ENCODE measurements around the gene MDM1.

The MDM1 gene

DNA sequence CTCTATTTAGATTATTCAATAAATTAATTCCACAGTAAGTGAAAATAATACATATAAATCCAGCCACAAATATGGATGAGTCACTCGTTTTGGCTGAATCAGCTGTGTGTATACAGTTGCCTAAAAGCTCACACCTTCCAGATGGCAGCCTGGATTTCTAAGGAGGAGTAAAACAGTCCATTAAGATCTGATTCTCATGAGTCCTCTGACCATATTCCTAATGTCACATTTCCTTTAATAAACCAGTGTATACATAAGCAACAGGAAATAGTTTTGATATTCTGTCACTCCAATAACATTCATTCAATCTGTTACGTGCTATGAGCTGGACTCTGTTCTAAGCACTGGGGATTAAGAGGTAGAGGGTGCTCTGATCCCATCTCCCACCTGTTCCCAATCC, 21.8 kb downstream of the MDM1 start:
- TF ChIP-seq, protein P1, sequence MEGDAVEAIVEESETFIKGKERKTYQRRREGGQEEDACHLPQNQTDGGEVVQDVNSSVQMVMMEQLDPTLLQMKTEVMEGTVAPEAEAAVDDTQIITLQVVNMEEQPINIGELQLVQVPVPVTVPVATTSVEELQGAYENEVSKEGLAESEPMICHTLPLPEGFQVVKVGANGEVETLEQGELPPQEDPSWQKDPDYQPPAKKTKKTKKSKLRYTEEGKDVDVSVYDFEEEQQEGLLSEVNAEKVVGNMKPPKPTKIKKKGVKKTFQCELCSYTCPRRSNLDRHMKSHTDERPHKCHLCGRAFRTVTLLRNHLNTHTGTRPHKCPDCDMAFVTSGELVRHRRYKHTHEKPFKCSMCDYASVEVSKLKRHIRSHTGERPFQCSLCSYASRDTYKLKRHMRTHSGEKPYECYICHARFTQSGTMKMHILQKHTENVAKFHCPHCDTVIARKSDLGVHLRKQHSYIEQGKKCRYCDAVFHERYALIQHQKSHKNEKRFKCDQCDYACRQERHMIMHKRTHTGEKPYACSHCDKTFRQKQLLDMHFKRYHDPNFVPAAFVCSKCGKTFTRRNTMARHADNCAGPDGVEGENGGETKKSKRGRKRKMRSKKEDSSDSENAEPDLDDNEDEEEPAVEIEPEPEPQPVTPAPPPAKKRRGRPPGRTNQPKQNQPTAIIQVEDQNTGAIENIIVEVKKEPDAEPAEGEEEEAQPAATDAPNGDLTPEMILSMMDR (IDR thresholded peaks at IDR 0.05): no peak

DNA sequence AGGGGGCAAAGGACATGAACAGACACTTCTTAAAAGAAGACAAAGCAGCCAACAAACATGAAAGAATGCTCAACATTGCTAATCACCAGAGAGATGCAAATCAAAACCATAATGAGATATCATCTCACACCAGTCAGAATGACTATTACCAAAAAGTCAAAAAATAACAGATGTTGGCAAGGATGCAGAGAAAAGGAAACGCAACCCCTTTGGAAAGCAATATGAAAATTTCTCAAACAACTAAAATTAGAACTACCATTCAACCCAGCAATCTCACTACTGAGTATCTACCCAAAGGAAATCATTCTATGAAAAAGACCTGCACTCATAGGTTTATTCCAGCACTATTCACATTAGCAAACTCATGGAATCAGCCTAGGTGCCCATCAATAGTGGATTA, 25.6 kb downstream of the MDM1 start:
- TF ChIP-seq, protein P1 (IDR thresholded peaks at IDR 0.05): no peak

DNA sequence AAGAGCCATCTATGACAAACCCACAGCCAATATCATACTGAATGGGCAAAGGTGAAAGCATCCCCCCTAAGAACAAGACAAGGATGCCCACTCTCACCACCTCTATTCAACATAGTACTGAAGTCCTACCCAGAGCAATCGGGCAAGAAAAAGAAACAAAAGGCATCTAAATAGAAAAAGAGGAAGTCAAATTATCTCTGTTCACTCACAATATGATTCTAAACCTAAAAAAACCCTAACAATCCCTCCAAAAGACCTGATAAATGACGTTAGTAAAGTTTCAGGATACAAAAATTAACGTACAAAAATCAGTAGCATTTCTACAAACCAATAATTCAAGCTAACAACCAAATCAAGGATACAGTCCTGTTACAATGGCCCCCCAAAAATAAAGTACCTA, 26.9 kb downstream of the MDM1 start:
- TF ChIP-seq, protein P1 (IDR thresholded peaks at IDR 0.05): no peak

DNA sequence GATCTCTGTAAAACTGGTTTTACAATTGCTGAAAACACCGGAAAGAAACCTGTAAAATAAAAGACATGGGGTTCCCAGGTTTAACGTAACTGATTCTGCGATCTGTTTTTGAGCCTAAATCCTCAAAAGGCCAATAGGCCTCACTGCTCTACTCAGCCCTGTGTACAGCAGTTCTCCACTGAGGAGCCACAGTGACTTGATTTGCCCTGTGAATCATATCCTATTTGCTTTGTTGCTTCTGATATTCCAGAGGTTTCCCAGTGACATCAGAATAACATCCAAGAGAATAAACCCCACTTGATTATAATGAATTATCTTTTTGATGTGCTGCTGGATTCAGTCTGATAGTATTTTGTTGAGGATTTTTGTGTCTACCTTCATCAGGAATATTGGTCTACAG, 27.5 kb downstream of the MDM1 start:
- TF ChIP-seq, protein P1 (IDR thresholded peaks at IDR 0.05): no peak

DNA sequence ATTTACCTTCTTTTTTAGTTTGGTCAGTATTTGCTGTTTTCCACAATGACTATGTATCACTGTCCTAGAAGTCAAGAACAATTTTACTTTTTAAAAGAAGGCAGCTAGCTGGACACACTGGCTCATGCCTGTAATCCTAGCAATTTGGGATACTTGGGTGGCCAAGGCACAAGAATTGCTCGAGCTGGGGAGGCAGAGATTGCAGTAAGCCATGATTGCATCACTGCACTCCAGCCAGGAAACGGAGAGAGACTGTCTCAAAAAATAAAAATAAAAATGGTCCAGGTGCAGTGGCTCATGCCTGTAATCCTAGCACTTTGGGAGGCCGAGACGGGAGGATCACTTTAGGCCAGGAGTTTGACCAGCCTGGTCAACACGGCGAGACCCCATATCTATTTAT, 28.3 kb downstream of the MDM1 start:
- TF ChIP-seq, protein P1 (IDR thresholded peaks at IDR 0.05): no peak

DNA sequence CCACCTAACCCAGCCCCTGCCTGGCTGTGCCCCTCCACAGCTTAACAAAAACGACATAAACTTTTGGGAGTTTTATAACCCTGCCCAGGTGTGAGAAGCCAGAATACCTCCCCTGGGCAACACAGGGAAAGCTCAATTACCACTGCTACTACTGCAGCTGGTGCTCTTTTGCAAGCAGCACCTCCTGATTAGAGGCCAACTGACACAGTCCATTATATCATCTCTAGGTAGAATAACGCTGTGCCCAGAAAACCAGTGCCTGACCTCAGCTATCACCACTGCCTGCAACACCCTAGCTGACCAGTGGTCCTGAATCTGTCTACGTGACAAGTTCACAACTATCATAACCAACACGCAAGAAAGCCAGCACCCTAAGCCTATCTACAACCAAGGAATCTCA, 34.2 kb downstream of the MDM1 start:
- TF ChIP-seq, protein P1 (IDR thresholded peaks at IDR 0.05): no peak

DNA sequence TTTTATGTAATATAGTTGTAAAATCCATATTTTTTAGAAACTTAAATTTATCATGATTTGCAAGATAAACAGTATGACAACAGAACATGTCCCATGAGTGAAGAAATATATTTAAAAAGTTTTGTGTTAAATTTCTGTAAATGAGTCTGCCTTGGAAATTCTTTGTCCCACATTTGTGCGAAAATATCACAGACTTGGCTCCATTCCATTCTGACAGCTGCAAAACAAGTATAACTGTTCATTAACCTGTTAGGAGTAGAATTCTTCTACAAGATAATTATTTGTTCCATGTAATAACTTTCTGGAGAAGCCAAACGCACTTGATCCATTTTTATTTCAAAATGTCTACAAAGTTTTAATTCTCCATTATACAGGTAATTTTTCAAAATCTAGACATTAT, 37.9 kb downstream of the MDM1 start:
- TF ChIP-seq, protein P1 (IDR thresholded peaks at IDR 0.05): no peak

DNA sequence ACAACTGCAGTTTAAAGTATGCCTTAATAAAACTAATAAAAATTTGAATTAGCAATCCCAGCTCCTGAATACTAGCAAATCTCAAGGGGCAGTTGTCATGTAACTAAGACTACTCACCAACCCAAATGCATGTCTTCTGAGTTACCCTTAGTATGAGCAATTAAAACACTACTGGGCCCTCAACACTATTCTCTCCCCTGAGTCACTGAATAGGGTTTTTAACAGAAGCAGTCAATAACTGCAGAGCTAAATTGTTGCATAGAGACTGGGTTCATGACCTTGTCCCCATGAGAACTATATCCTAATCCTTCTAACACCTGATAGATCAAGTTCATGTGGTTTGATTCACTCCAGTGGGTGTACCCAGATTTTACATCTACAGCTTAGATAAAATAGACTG, 38.8 kb downstream of the MDM1 start:
- TF ChIP-seq, protein P1 (IDR thresholded peaks at IDR 0.05): no peak
